Choroid plexus epithelial cell (primary cell): ENCODE measurements around the gene P4HB.

Source experiments
- DNase-seq: peaks from one replicate; pipeline ENCODE4 v3.0.0-alpha.2; 2010; ENCODE audit warnings: low read depth
- H3K4me3 ChIP-seq: 2 replicates; pipeline ENCODE4 v1.5.1; 2011; ENCODE audit warnings: low read depth, mild to moderate bottlenecking, control low read depth, low read length, moderate library complexity
- CTCF ChIP-seq: conservative IDR thresholded peaks from 2 replicates; pipeline ENCODE4 v1.5.1; 2011; ENCODE audit warnings: low read depth, mild to moderate bottlenecking, control low read depth, inconsistent platforms, low read length, moderate library complexity

P4HB gene

DNA sequence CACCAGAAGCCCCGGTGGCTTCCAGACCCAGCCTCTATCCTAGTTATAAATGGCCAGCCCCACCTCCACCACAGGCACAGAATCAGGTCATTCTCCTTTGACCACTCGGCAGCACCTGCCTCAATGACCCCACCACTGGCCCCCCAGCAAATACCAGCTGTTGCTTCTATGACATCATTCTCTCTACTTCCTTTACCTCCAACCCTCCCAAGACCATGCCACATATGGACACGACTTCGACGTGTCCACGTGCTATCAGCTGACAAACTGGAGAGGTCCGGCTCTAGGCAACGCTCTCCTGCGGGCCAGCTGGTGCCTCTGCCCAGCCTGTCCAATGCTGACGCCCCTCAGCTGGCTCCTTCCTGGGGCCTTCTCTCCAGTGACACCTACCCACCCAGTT lies 25.1 kb upstream of the P4HB start:
- no peak overlapping the region for H3K4me3 ChIP-seq
- TF ChIP-seq CTCF, result no peak
- no peak for DNase-seq

DNA sequence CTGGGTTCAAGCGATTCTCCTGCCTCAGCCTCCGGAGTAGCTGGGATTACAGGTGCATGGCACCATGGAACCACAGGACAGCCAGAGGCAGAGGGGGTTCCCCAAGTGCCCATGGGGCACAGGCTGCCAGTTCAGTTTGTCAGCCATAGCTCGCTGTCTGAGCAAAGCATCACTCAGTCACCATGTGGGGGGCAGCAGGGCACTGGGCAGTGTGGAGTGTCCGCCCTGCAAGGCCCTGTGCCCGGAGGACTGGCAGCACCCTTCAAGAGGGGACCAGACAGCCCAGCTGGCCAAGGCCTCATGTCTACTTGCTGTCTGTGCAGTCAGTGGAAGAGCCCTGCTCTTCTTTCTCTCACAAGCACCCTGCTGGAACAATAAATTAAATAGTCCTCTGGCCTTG lies 24.6 kb upstream of the P4HB start:
- no peak for DNase-seq
- H3K4me3 ChIP-seq, result no peak overlapping the region
- TF ChIP-seq CTCF, result no peak

GRCh38 chr17:81884520-81884919 lies 24.2 kb upstream of the P4HB start:
- DNase-seq, result no peak
- no peak overlapping the region for H3K4me3 ChIP-seq

GRCh38 chr17:81879121-81879520 lies 18.8 kb upstream of the P4HB start:
- no peak for TF ChIP-seq CTCF
- H3K4me3 ChIP-seq, result no peak overlapping the region
- DNase-seq, result no peak

More at GRCh38 chr17:81884520-81884919, 24.2 kb upstream of the P4HB start:
- TF ChIP-seq CTCF, result no peak

- H3K4me3 ChIP-seq, result no peak overlapping the region
- TF ChIP-seq CTCF, result no peak
- no peak for DNase-seq
These were observed 18.0 kb upstream of the P4HB start for GRCh38 chr17:81878294-81878693.

DNA sequence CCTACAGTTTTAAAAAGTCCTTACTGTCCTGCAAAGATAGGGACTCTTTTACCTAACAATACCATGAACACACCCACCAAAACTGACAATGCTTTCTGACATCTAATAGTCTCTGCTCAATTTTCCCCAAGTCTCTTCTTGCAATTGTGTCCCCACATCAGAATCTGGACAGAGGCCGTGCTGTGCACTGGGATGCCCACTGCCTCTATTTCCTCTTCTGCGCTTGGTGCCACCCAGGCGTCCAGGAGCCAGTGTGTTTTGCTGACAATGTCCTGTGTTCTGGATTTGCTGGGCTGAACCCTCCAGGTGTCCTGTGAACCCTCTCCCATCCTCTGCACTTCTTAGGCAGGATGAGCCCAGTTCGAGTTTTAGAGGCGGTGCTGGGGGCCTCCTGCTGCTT lies 17.2 kb upstream of the P4HB start:
- no peak for TF ChIP-seq CTCF
- no peak overlapping the region for H3K4me3 ChIP-seq
- no peak for DNase-seq

DNA sequence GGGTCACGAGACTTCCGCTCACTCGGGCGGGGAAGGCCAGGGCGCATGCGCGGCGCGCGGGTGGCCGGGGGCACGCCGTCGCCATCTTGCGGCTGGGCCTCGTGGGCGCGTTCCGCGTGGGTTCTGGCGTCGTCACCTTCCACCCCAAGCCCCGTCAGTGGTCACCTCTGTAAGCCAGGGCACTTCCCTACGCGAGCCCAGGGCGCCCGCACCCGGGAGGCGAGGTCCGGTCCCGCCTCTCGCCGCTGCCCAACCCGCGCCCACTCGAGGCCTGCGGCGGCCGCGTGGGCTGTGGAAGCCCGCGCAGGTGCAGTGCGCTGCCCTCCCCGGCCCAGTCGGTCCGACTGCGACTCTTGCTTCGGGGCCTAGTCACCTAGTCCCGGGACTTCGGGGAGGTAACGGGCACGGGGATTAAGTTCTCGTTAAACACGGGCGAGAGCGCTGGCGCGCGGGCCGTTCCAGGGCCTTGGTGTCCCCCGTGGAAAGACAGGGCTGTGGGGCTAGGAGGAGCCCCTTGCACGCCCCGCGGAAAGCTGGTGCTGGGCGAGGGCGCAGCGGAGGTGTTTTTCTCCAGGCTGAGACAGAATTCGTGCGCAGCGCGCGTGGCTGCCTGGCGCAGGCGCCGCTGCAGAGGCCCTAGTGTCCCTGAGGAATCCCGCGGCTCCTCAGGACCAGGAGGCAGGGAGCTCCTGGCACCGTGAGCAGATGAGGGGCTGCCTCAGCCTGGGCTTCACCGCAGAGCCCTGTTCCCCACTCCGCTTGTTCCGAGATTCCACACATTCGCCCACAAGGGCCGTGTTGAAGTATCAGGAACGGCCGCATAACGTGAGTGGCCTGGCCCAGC lies 11.3 kb upstream of the P4HB start:
- no peak for TF ChIP-seq CTCF
- H3K4me3 ChIP-seq, result peak overlapping the region; percentile 82
- peak; percentile 84 for DNase-seq
